ENCODE measurements around the gene TSPAN5.
"Not testable (repeated sequence)": the region's sequence is repeated elsewhere in the genome, so short reads cannot be mapped to it uniquely, and the experiment has no call there.

GRCh38 chr4:98457422-98457821 is 201.0 kb downstream of the TSPAN5 start:
- not testable (repeated sequence) for TF ChIP-seq CTCF (IDR thresholded peaks at IDR 0.05); RFX5 (IDR thresholded peaks at IDR 0.05; ENCODE audit: low read length); EZH2phosphoT487 (IDR thresholded peaks at IDR 0.05; ENCODE audit: borderline replicate concordance, low read depth); POLR2AphosphoS5 (IDR thresholded peaks at IDR 0.05; ENCODE audit: low read depth, low read length); TEAD4 (IDR thresholded peaks at IDR 0.05; ENCODE audit: borderline replicate concordance, insufficient read depth); TAF1 (IDR thresholded peaks at IDR 0.05; ENCODE audit: borderline replicate concordance, low read depth, low read length); RXRA (IDR thresholded peaks at IDR 0.05; ENCODE audit: borderline replicate concordance, low read depth); TCF12 (IDR thresholded peaks at IDR 0.05); GATA2 (CRISPR knock-in tag; IDR thresholded peaks at IDR 0.05); SMC3 (IDR thresholded peaks at IDR 0.05; ENCODE audit: low read depth, low read length); MEF2A (IDR thresholded peaks at IDR 0.05; ENCODE audit: borderline replicate concordance, low read depth); YY1 (IDR thresholded peaks at IDR 0.05; ENCODE audit: low read depth)

All from SK-N-SH (cell line).